Activated B cell treated with CpG ODN at 0.5 μM for 24 hours (primary cell): Measurements from ENCODE around the gene FZR1. TPM values are rescaled to one million over a fixed set of nuclear protein-coding genes. Genes with fewer than 3 reads are reported as not detected.

Experiments used
- ATAC-seq: fragments of 200-7000 bp; cut with Tn5 transposase; one replicate; pipeline ENCODE4 v1.10.0; 2021; ENCODE audit warnings: low read depth, mild to moderate bottlenecking, moderate library complexity
- CTCF ChIA-PET: fragments of 350-600 bp; sonication (Branson Sonifier 250); formaldehyde crosslinking; loops from one replicate; lab custom pipeline; 2021; ENCODE audit warnings: antibody characterized with exemption; lab: Charles Lee
- POLR2A ChIA-PET: fragments of 350-600 bp; sonication (Branson Sonifier 250); formaldehyde crosslinking; loops from one replicate; lab custom pipeline; 2021; ENCODE audit warnings: antibody characterized with exemption; lab: Charles Lee
- DNase-seq: peaks from one replicate; pipeline ENCODE4 v3.0.0; 2022
- H3K27ac Mint-ChIP-seq: one replicate; pipeline ENCODE4 v1.8.0; 2020; ENCODE audit warnings: mixed read lengths
- H3K27me3 Mint-ChIP-seq: one replicate; pipeline ENCODE4 v1.8.0; 2021; ENCODE audit warnings: mixed read lengths
- H3K36me3 Mint-ChIP-seq: one replicate; pipeline ENCODE4 v1.8.0; 2021; ENCODE audit warnings: low read depth, mixed read lengths
- H3K4me1 Mint-ChIP-seq: one replicate; pipeline ENCODE4 v1.8.0; 2021; ENCODE audit warnings: mixed read lengths
- H3K4me3 Mint-ChIP-seq: one replicate; pipeline ENCODE4 v1.8.0; 2020; ENCODE audit warnings: mild to moderate bottlenecking, mixed read lengths
- H3K9me3 Mint-ChIP-seq: one replicate; pipeline ENCODE4 v1.8.0; 2020; ENCODE audit warnings: mixed read lengths
- intact Hi-C: fragments of 100-400 bp; cut with micrococcal nuclease; formaldehyde crosslinking; loops from one replicate; pipeline ENCODE4 v1.15.1; 2024
- total RNA-seq: library from RNA; stranded (reverse); gene quantifications from 2 replicates; pipeline ENCODE4 v1.2.3, GENCODE V29; 2022
- TF ChIP-seq, protein P1 (sequence below): fragments of 200-600 bp; IDR thresholded peaks from one replicate; pipeline ENCODE4 v1.8.0; 2022; ENCODE audit warnings: antibody characterized with exemption, mild to moderate bottlenecking

Gene FZR1
- total RNA-seq, 1 donor from 2014 or later, result 66.0 TPM

GRCh38 chr19:3531716-3532115, 25.6 kb downstream of the FZR1 start:
- TF ChIP-seq, protein P1, sequence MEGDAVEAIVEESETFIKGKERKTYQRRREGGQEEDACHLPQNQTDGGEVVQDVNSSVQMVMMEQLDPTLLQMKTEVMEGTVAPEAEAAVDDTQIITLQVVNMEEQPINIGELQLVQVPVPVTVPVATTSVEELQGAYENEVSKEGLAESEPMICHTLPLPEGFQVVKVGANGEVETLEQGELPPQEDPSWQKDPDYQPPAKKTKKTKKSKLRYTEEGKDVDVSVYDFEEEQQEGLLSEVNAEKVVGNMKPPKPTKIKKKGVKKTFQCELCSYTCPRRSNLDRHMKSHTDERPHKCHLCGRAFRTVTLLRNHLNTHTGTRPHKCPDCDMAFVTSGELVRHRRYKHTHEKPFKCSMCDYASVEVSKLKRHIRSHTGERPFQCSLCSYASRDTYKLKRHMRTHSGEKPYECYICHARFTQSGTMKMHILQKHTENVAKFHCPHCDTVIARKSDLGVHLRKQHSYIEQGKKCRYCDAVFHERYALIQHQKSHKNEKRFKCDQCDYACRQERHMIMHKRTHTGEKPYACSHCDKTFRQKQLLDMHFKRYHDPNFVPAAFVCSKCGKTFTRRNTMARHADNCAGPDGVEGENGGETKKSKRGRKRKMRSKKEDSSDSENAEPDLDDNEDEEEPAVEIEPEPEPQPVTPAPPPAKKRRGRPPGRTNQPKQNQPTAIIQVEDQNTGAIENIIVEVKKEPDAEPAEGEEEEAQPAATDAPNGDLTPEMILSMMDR, result no peak
- ChIA-PET CTCF (no interaction called here), POLR2A (no interaction called here)
- DNase-seq (no peak), ATAC-seq (no peak)
- H3K4me3 Mint-ChIP-seq, result no peak overlapping the region
- peaks cover 38% of the 10 kb centered on the region for H3K36me3 Mint-ChIP-seq
- no peaks in the 10 kb centered on the region for H3K27me3 Mint-ChIP-seq
- H3K27ac Mint-ChIP-seq, result no peak overlapping the region
- intact Hi-C loops, result no loop called here
- no peaks in the 10 kb centered on the region for H3K4me1 Mint-ChIP-seq
- no peaks in the 10 kb centered on the region for H3K9me3 Mint-ChIP-seq

GRCh38 chr19:3532154-3532786, 26.2 kb downstream of the FZR1 start:
- no peaks in the 10 kb centered on the region for H3K27me3 Mint-ChIP-seq
- H3K27ac Mint-ChIP-seq, result no peak overlapping the region
- H3K4me1 Mint-ChIP-seq, result no peaks in the 10 kb centered on the region
- H3K36me3 Mint-ChIP-seq, result peaks cover 33% of the 10 kb centered on the region
- intact Hi-C loops, result no loop called here
- TF ChIP-seq, protein P1, result no peak
- DNase-seq (no peak), ATAC-seq (no peak)
- POLR2A ChIA-PET, result no interaction called here
- CTCF ChIA-PET, result no interaction called here
- H3K9me3 Mint-ChIP-seq, result no peaks in the 10 kb centered on the region
- no peak overlapping the region for H3K4me3 Mint-ChIP-seq

DNA sequence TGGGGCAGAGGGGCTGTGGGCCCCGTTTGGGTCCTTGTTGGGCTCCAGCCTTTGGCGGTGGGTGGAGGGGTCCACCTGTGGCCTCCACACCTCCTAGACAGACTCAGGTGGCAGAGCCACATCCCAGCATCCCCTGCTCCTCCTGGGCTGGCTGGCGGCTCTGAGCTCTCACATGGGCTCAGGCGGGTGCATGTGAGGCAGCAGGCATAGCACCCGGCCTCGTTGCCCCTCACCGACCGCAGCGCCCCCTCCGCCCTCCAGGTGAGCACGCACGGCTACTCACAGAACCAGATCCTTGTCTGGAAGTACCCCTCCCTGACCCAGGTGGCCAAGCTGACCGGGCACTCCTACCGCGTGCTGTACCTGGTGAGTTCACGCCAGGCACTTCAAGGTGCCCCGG, 26.9 kb downstream of the FZR1 start:
- H3K4me3 Mint-ChIP-seq, result no peak overlapping the region
- ChIA-PET CTCF (no interaction called here), POLR2A (no interaction called here)
- no peak for DNase-seq
- intact Hi-C loops, result no loop called here
- TF ChIP-seq, protein P1, result no peak
- no peak overlapping the region for H3K27ac Mint-ChIP-seq
- no peaks in the 10 kb centered on the region for H3K27me3 Mint-ChIP-seq
- peaks cover 37% of the 10 kb centered on the region for H3K36me3 Mint-ChIP-seq
- ATAC-seq, result no peak
- H3K9me3 Mint-ChIP-seq, result no peaks in the 10 kb centered on the region
- no peaks in the 10 kb centered on the region for H3K4me1 Mint-ChIP-seq

GRCh38 chr19:3533563-3534216, 27.6 kb downstream of the FZR1 start:
- ChIA-PET POLR2A (no interaction called here), CTCF (no interaction called here)
- Mint-ChIP-seq H3K27me3 (no peaks in the 10 kb centered on the region), H3K4me1 (no peaks in the 10 kb centered on the region), H3K36me3 (peaks cover 43% of the 10 kb centered on the region), H3K27ac (no peak overlapping the region), H3K9me3 (no peaks in the 10 kb centered on the region), H3K4me3 (no peak overlapping the region)
- intact Hi-C loops, result no loop called here
- TF ChIP-seq, protein P1, result no peak
- no peak for ATAC-seq
- DNase-seq, result no peak

DNA sequence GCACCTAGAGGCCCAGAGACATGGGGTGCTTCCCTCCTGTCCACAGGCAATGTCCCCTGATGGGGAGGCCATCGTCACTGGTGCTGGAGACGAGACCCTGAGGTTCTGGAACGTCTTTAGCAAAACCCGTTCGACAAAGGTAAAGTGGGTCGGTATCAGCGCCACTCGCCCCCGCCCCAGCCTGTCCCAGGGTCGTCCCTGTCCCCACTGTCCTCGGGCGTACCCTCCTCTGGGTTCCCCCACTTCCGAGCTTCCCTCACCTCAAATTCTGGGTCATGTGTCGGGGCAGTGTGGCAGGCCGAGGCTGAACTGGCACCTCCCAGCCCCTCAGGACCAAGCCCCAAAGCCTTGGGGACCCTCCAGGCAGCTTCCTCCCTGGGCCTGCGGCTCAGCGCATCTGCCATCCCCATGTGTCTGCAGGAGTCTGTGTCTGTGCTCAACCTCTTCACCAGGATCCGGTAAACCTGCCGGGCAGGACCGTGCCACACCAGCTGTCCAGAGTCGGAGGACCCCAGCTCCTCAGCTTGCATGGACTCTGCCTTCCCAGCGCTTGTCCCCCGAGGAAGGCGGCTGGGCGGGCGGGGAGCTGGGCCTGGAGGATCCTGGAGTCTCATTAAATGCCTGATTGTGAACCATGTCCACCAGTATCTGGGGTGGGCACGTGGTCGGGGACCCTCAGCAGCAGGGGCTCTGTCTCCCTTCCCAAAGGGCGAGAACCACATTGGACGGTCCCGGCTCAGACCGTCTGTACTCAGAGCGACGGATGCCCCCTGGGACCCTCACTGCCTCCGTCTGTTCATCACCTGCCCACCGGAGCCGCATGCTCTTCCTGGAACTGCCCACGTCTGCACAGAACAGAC, 28.5 kb downstream of the FZR1 start:
- CTCF ChIA-PET, result no interaction called here
- no peaks in the 10 kb centered on the region for H3K27me3 Mint-ChIP-seq
- intact Hi-C loops, result no loop called here
- no peaks in the 10 kb centered on the region for H3K4me1 Mint-ChIP-seq
- no peaks in the 10 kb centered on the region for H3K9me3 Mint-ChIP-seq
- no peak overlapping the region for H3K27ac Mint-ChIP-seq
- POLR2A ChIA-PET, result interaction anchor here (0.5 kb wide), 1 partner anchor 54 kb away, joined by 3 read pairs; no protein-coding TSS in a partner anchor
- no peak overlapping the region for H3K4me3 Mint-ChIP-seq
- H3K36me3 Mint-ChIP-seq, result peaks cover 46% of the 10 kb centered on the region
- DNase-seq (no peak), ATAC-seq (no peak)
- TF ChIP-seq, protein P1, result no peak
